ENCODE measurements around the gene KCNA3. TPM values are rescaled to one million over a fixed set of nuclear protein-coding genes. Genes with fewer than 3 reads are reported as not detected.

The KCNA3 gene
- 0.04 TPM in 1 of 2 replicates, not detected in the other for total RNA-seq

GRCh38 chr1:110674337-110675059, at the start of gene KCNA3:
KCNA3 (minus strand) TSS chr1:110674940; CDS start chr1:110674809, 131 bp downstream.
- no peak for TF ChIP-seq CTCF (IDR thresholded peaks at IDR 0.05; ENCODE audit: insufficient read depth, low read length, poor library complexity, severe bottlenecking)
- Histone ChIP-seq H3K36me3 (ENCODE audit: control insufficient read depth, insufficient read depth, low read length) (no peaks in the 10 kb centered on the region), H3K27me3 (ENCODE audit: control insufficient read depth, insufficient read depth, low read length) (peaks cover 34% of the 10 kb centered on the region), H3K4me3 (ENCODE audit: low read depth, low read length) (peak within 1 kb of the TSS; percentile 6)
- DNase-seq (ENCODE audit: low read depth) = no peak

GRCh38 chr1:110722807-110723206, 48.1 kb upstream of the KCNA3 start:
- H3K4me3 ChIP-seq (ENCODE audit: low read depth, low read length) = no peak overlapping the region
- no peaks in the 10 kb centered on the region for H3K27me3 ChIP-seq (ENCODE audit: control insufficient read depth, insufficient read depth, low read length)
- no peak for DNase-seq (ENCODE audit: low read depth)
- H3K36me3 ChIP-seq (ENCODE audit: control insufficient read depth, insufficient read depth, low read length) = no peaks in the 10 kb centered on the region
- TF ChIP-seq CTCF (IDR thresholded peaks at IDR 0.05; ENCODE audit: insufficient read depth, low read length, poor library complexity, severe bottlenecking) = no peak

GRCh38 chr1:110719908-110720307, 45.2 kb upstream of the KCNA3 start:
- TF ChIP-seq CTCF (IDR thresholded peaks at IDR 0.05; ENCODE audit: insufficient read depth, low read length, poor library complexity, severe bottlenecking) = no peak
- H3K36me3 ChIP-seq (ENCODE audit: control insufficient read depth, insufficient read depth, low read length) = no peaks in the 10 kb centered on the region
- H3K27me3 ChIP-seq (ENCODE audit: control insufficient read depth, insufficient read depth, low read length) = no peaks in the 10 kb centered on the region
- H3K4me3 ChIP-seq (ENCODE audit: low read depth, low read length) = no peak overlapping the region
- DNase-seq (ENCODE audit: low read depth) = no peak

GRCh38 chr1:110718452-110718851, 43.7 kb upstream of the KCNA3 start:
- Histone ChIP-seq H3K36me3 (ENCODE audit: control insufficient read depth, insufficient read depth, low read length) (no peaks in the 10 kb centered on the region), H3K4me3 (ENCODE audit: low read depth, low read length) (no peak overlapping the region), H3K27me3 (ENCODE audit: control insufficient read depth, insufficient read depth, low read length) (no peaks in the 10 kb centered on the region)
- no peak for TF ChIP-seq CTCF (IDR thresholded peaks at IDR 0.05; ENCODE audit: insufficient read depth, low read length, poor library complexity, severe bottlenecking)
- DNase-seq (ENCODE audit: low read depth) = no peak

- Histone ChIP-seq H3K4me3 (ENCODE audit: low read depth, low read length) (no peak overlapping the region), H3K27me3 (ENCODE audit: control insufficient read depth, insufficient read depth, low read length) (no peaks in the 10 kb centered on the region), H3K36me3 (ENCODE audit: control insufficient read depth, insufficient read depth, low read length) (no peaks in the 10 kb centered on the region)
- no peak for TF ChIP-seq CTCF (IDR thresholded peaks at IDR 0.05; ENCODE audit: insufficient read depth, low read length, poor library complexity, severe bottlenecking)
- no peak for DNase-seq (ENCODE audit: low read depth)
These were observed 42.4 kb upstream of the KCNA3 start for GRCh38 chr1:110717179-110717578.

Measured in kidney epithelial cell (primary cell).